GM12878 (cell line): ENCODE results near the gene SLC25A48. TPM values are rescaled to one million over a fixed set of nuclear protein-coding genes. Genes with fewer than 3 reads are reported as not detected.

Source experiments
- ATAC-seq: fragments of 200-7000 bp; cut with Tn5 transposase; 3 replicates; pipeline ENCODE4 v1.9.1; 2020; ENCODE audit warnings: mild to moderate bottlenecking, moderate library complexity
- BruUV-seq: library from RNA; stranded (reverse); fragments of 400-500 nt; replicated peaks from 2 replicates; lab custom pipeline; 2021; lab: Mats Ljungman, UMichigan
- CTCF ChIA-PET: fragments of 300-600 bp; sonication (Branson Sonifier 250); formaldehyde crosslinking; extraction: SDS; loops from one replicate; lab custom pipeline; 2021; ENCODE audit warnings: inconsistent platforms; lab: Yijun Ruan, JAX
- POLR2A ChIA-PET: fragments of 350-600 bp; formaldehyde crosslinking; extraction: SDS; loops from one replicate; lab custom pipeline; 2021; ENCODE audit warnings: inconsistent platforms; lab: Charles Lee
- RAD21 ChIA-PET: fragments of 300-600 bp; sonication (Branson Sonifier 250); formaldehyde crosslinking; loops from one replicate; lab custom pipeline; 2023; ENCODE audit warnings: antibody characterized with exemption; ENCODE audit not compliant: unreplicated experiment; lab: Charles Lee
- SMC1A ChIA-PET: fragments of 300-600 bp; sonication (Branson Sonifier 250); formaldehyde crosslinking; loops from one replicate; lab custom pipeline; 2023; ENCODE audit not compliant: unreplicated experiment, uncharacterized antibody; lab: Charles Lee
- DNase-seq: peaks from one replicate; pipeline ENCODE4 v3.0.0-alpha.2; 2011; ENCODE audit warnings: low read depth, low spot score
- FAIRE-seq: peaks from 3 replicates; lab custom pipeline; 2011; peaks lifted over from hg19 to GRCh38; lab: Jason Lieb, UNC
- H2AFZ ChIP-seq: 2 replicates; pipeline ENCODE4 v1.6.0; 2011; ENCODE audit warnings: low read depth, low read length, control low read depth; ENCODE audit not compliant: control insufficient read depth
- H3K27ac ChIP-seq: 2 replicates; pipeline ENCODE4 v1.5.1; 2011; ENCODE audit warnings: control low read depth; ENCODE audit not compliant: control insufficient read depth, insufficient read depth
- H3K27me3 ChIP-seq, 2 experiments: replicated peaks in 1 of 2; 2 replicates each; pipeline versions ENCODE4 v1.6.0 to v1.6.1; 2011; ENCODE audit warnings: low read length in 1 of 2; ENCODE audit not compliant: control insufficient read depth in 2 of 2, insufficient read depth in 2 of 2
- H3K36me3 ChIP-seq, 2 experiments: 2 replicates each; pipeline ENCODE4 v1.5.1; 2011; ENCODE audit warnings: low read length in 1 of 2; ENCODE audit not compliant: control insufficient read depth in 2 of 2, insufficient read depth in 2 of 2
- H3K4me1 ChIP-seq: 2 replicates; pipeline ENCODE4 v1.6.1; 2011; ENCODE audit warnings: mild to moderate bottlenecking, low read length, moderate library complexity, mixed read lengths; ENCODE audit not compliant: control insufficient read depth, insufficient read depth
- H3K4me2 ChIP-seq: 2 replicates; pipeline ENCODE4 v1.6.0; 2011; ENCODE audit warnings: control low read depth; ENCODE audit not compliant: control insufficient read depth, insufficient read depth
- H3K4me3 ChIP-seq: fragments of 200-600 bp; sonication (generic); 2 replicates; pipeline ENCODE4 v1.5.1; 2016
- H3K79me2 ChIP-seq: 2 replicates; pipeline ENCODE4 v1.6.0; 2011; ENCODE audit warnings: low read length; ENCODE audit not compliant: control insufficient read depth, insufficient read depth
- H3K9ac ChIP-seq: 2 replicates; pipeline ENCODE4 v1.8.0; 2011; ENCODE audit warnings: low read length, control low read depth, mixed read lengths; ENCODE audit not compliant: control insufficient read depth, insufficient read depth
- H3K9me3 ChIP-seq: replicated peaks from 3 replicates; pipeline ENCODE4 v1.5.1; 2011; ENCODE audit warnings: mild to moderate bottlenecking, low read length; ENCODE audit not compliant: control insufficient read depth, insufficient read depth
- H4K20me1 ChIP-seq: 2 replicates; pipeline ENCODE4 v1.6.0; 2011; ENCODE audit not compliant: control insufficient read depth, insufficient read depth
- E4F1 ChIP-seq: fragments of 450-650 bp; IDR thresholded peaks from 2 replicates; pipeline ENCODE4 v1.6.1; 2018; ENCODE audit warnings: borderline replicate concordance, mild to moderate bottlenecking; ENCODE audit not compliant: partially characterized antibody
- EP300 ChIP-seq, 2 experiments: fragments of 150-350 bp in 1 of 2; IDR thresholded peaks; 2 replicates each; pipeline ENCODE4 v1.6.1; 2011 to 2012; ENCODE audit warnings: low read depth in 2 of 2, low read length in 2 of 2, borderline replicate concordance in 1 of 2, improper control_type of control experiment in 1 of 2, inconsistent platforms in 1 of 2; ENCODE audit not compliant: control insufficient read depth in 1 of 2
- ETV6 ChIP-seq, 2 experiments: fragments of 450-650 bp in 1 of 2; IDR thresholded peaks in 1 of 2; conservative IDR thresholded peaks in 1 of 2; 2 replicates each; pipeline ENCODE4 v1.6.1; 2014; ENCODE audit warnings: antibody characterized with exemption in 1 of 2, borderline replicate concordance in 1 of 2, low read depth in 1 of 2, mild to moderate bottlenecking in 1 of 2, moderate library complexity in 1 of 2
- HDAC2 ChIP-seq: fragments of 200-600 bp; sonication (generic); IDR thresholded peaks from 2 replicates; pipeline ENCODE4 v1.6.1; 2017
- IKZF2 ChIP-seq, 2 experiments: fragments of 450-650 bp; IDR thresholded peaks; 2 replicates each; pipeline ENCODE4 v1.6.1; 2017; ENCODE audit warnings: mild to moderate bottlenecking in 2 of 2, moderate library complexity in 2 of 2
- IRF5 ChIP-seq: fragments of 450-650 bp; IDR thresholded peaks from 2 replicates; pipeline ENCODE4 v1.6.1; 2017; ENCODE audit warnings: borderline replicate concordance
- MAX ChIP-seq: IDR thresholded peaks from 2 replicates; pipeline ENCODE4 v1.6.1; 2012; ENCODE audit warnings: low read depth, low read length, improper control_type of control experiment
- PRDM15 ChIP-seq: fragments of 450-650 bp; formaldehyde crosslinking; IDR thresholded peaks from 2 replicates; pipeline ENCODE4 v1.4.0; 2020; ENCODE audit warnings: mild to moderate bottlenecking, moderate library complexity
- RB1 ChIP-seq: fragments of 450-650 bp; formaldehyde crosslinking; IDR thresholded peaks from 2 replicates; pipeline ENCODE4 v1.6.1; 2017; ENCODE audit warnings: mild to moderate bottlenecking, borderline replicate concordance
- SIN3A ChIP-seq: IDR thresholded peaks from 2 replicates; pipeline ENCODE4 v1.6.1; 2012; ENCODE audit warnings: low read depth, low read length, improper control_type of control experiment
- SUZ12 ChIP-seq: fragments of 200-600 bp; sonication (generic); IDR thresholded peaks from one replicate; pipeline ENCODE4 v1.6.1; 2018; ENCODE audit warnings: antibody characterized with exemption, mild to moderate bottlenecking; ENCODE audit not compliant: unreplicated experiment
- YBX1 ChIP-seq: fragments of 450-650 bp; IDR thresholded peaks from 2 replicates; pipeline ENCODE4 v1.6.1; 2016; ENCODE audit warnings: antibody characterized with exemption
- ZNF207 ChIP-seq: fragments of 450-650 bp; IDR thresholded peaks from 2 replicates; pipeline ENCODE4 v1.6.1; 2014; ENCODE audit warnings: antibody characterized with exemption, mild to moderate bottlenecking, borderline replicate concordance
- ZNF217 ChIP-seq: fragments of 450-650 bp; IDR thresholded peaks from 2 replicates; pipeline ENCODE4 v1.6.1; 2017; ENCODE audit warnings: antibody characterized with exemption, mild to moderate bottlenecking
- WGBS: methylation state at CpG from one replicate; pipeline ENCODE4 v1.1.6; 2016; ENCODE audit warnings: low lambda C conversion rate; ENCODE audit not compliant: insufficient replicate concordance, insufficient coverage; ENCODE audit errors: missing lambda C conversion rate; 5-methylcytosine and 5-hydroxymethylcytosine counted together
- in situ Hi-C: fragments of 300-500 bp; cut with MboI; formaldehyde crosslinking; loops from 9 replicates; pipeline ENCODE4 v1.14.3; 2018; ENCODE audit warnings: mixed read lengths
- intact Hi-C: fragments of 100-400 bp; cut with micrococcal nuclease; formaldehyde crosslinking; loops from one replicate; pipeline ENCODE4 v1.14.2; 2022; ENCODE audit not compliant: unreplicated experiment
- polyA plus RNA-seq, 11 experiments: library from polyadenylated mRNA; depleted of rRNA in 4 of 11; unstranded in 6 of 11; stranded (reverse) in 5 of 11; fragments of >200 nt; fragmentation: Nextera tagmentation in 4 of 11; fragmentation: Illumina TruSeq in 1 of 11; extraction: Ambion mirVana in 4 of 11; extraction: Trizol in 1 of 11; gene quantifications; 1 replicate in 1 of 11; 2 replicates in 10 of 11; pipeline versions ENCODE4 v1.2.1 to v1.2.3, GENCODE V29; 2011 to 2016; ENCODE audit warnings: inconsistent platforms in 2 of 11, missing spikeins in 2 of 11, low read depth in 1 of 11
- total RNA-seq, 4 experiments: library from RNA; depleted of rRNA in 3 of 4; stranded (reverse); fragments of >200 nt in 3 of 4; fragmentation: Illumina TruSeq in 1 of 4; extraction: Trizol in 1 of 4; gene quantifications; 2 replicates each; pipeline versions ENCODE4 v1.2.1 to v1.2.3, GENCODE V29; 2013 to 2021

The SLC25A48 gene
- total and polyA plus RNA-seq, 10 of the 15 experiments (the other 5 are each of a cell fraction or from before 2014, with no cell fraction given): 0.06 TPM; not detected in 9

- TF ChIP-seq SIN3A (no peak), ZNF207 (no peak)
These were observed 81.1 kb downstream of the SLC25A48 start (continued) for GRCh38 chr5:135915466-135916001.

- H3K4me3 ChIP-seq: no peak overlapping the region
- no peaks in the 10 kb centered on the region for H3K79me2 ChIP-seq
- in situ Hi-C loops: no loop called here
- DNase-seq (no peak), ATAC-seq (no peak), FAIRE-seq (no peak)
- RAD21 ChIA-PET: no interaction called here
- H3K9ac ChIP-seq: no peak overlapping the region
- CTCF ChIA-PET: no interaction called here
- no peak overlapping the region for H2AFZ ChIP-seq
- 35% methylated on average over 8 of the region's 8 CpGs for WGBS
- peaks cover 0 to 2% of the 10 kb centered on the region in 2 experiments; a peak in 2 of 4 replicates for H3K27me3 ChIP-seq
- intact Hi-C loops: no loop called here
- H3K4me1 ChIP-seq: no peaks in the 10 kb centered on the region
- H3K9me3 ChIP-seq: no peaks in the 10 kb centered on the region
- POLR2A ChIA-PET: no interaction called here
- BruUV-seq: no TSS peak
- SMC1A ChIA-PET: no interaction called here
- no peak overlapping the region for H3K27ac ChIP-seq
- no peak overlapping the region for H3K4me2 ChIP-seq
- no peaks in the 10 kb centered on the region for H4K20me1 ChIP-seq
- no peaks in the 10 kb centered on the region for H3K36me3 ChIP-seq
- TF ChIP-seq RB1: no peak
- no peak for TF ChIP-seq IKZF2 (IDR thresholded peaks at IDR 0.05)
- TF ChIP-seq PRDM15 (CRISPR knock-in tag): no peak
- TF ChIP-seq IRF5: no peak
- TF ChIP-seq E4F1: no peak
- TF ChIP-seq ETV6 (conservative IDR thresholded peaks at IDR 0.05 in 1 of 2, IDR thresholded peaks at IDR 0.05 in 1 of 2; ENCODE audit: borderline replicate concordance in 1 of 2, low read depth in 1 of 2): no peak
- TF ChIP-seq SUZ12: no peak
- TF ChIP-seq EP300 (IDR thresholded peaks at IDR 0.05; ENCODE audit: borderline replicate concordance in 1 of 2, control insufficient read depth in 1 of 2, low read depth in 2 of 2, low read length in 2 of 2): no peak
- TF ChIP-seq MAX: no peak
- no peak for TF ChIP-seq YBX1
- TF ChIP-seq HDAC2: no peak
- TF ChIP-seq ZNF217: no peak
These were observed 82.3 kb downstream of the SLC25A48 start for GRCh38 chr5:135916638-135917263.
